HG03139 (cell line): ENCODE results near the gene C1orf115.
"Not testable (repeated sequence)": the region's sequence is repeated elsewhere in the genome, so short reads cannot be mapped to it uniquely, and the experiment has no call there.

Experiments used
- ATAC-seq: cut with Tn5 transposase; IDR thresholded peaks from one replicate; pipeline ENCODE4 v1.9.1; 2021; ENCODE audit not compliant: unreplicated experiment

The C1orf115 gene

GRCh38 chr1:220692436-220693228, 2.5 kb downstream of the C1orf115 start:
- no peak for ATAC-seq

- ATAC-seq = no peak
Observed at GRCh38 chr1:220694866-220695382, 4.8 kb downstream of the C1orf115 start.

- no peak for ATAC-seq
Observed at GRCh38 chr1:220695426-220695825, 5.3 kb downstream of the C1orf115 start.

GRCh38 chr1:220696226-220696862, 6.2 kb downstream of the C1orf115 start:
- ATAC-seq = no peak

- ATAC-seq = no peak
Observed at GRCh38 chr1:220696863-220697231, 6.7 kb downstream of the C1orf115 start.

GRCh38 chr1:220697326-220697725, 7.2 kb downstream of the C1orf115 start:
- no peak for ATAC-seq

- no peak for ATAC-seq
Observed at GRCh38 chr1:220698607-220699016, 8.4 kb downstream of the C1orf115 start.

GRCh38 chr1:220699044-220699443, 8.9 kb downstream of the C1orf115 start:
- no peak for ATAC-seq

- no peak for ATAC-seq
Observed at GRCh38 chr1:220700556-220701179, 10.5 kb downstream of the C1orf115 start.

- no peak for ATAC-seq
Observed at GRCh38 chr1:220701974-220702373, 11.8 kb downstream of the C1orf115 start.

GRCh38 chr1:220702733-220703270, 12.6 kb downstream of the C1orf115 start:
- no peak for ATAC-seq

- ATAC-seq = no peak
Observed at GRCh38 chr1:220703305-220703704, 13.1 kb downstream of the C1orf115 start.

GRCh38 chr1:220705782-220706181, 15.6 kb downstream of the C1orf115 start:
- no peak for ATAC-seq

- no peak for ATAC-seq
Observed at GRCh38 chr1:220706480-220706879, 16.3 kb downstream of the C1orf115 start.

GRCh38 chr1:220707160-220707559, 17.0 kb downstream of the C1orf115 start:
- ATAC-seq = no peak

GRCh38 chr1:220708244-220708643, 18.1 kb downstream of the C1orf115 start:
- no peak for ATAC-seq

- ATAC-seq = no peak
Observed at GRCh38 chr1:220708936-220709801, 19.0 kb downstream of the C1orf115 start.

- no peak for ATAC-seq
Observed at GRCh38 chr1:220710333-220710732, 20.2 kb downstream of the C1orf115 start.

GRCh38 chr1:220711056-220711809, 21.1 kb downstream of the C1orf115 start:
- ATAC-seq = peak; percentile 88

GRCh38 chr1:220715986-220716385, 25.8 kb downstream of the C1orf115 start:
- not testable (repeated sequence) for ATAC-seq
